Panc1 (cell line): ENCODE measurements around the gene IQGAP1. TPM values are rescaled to one million over a fixed set of nuclear protein-coding genes. Genes with fewer than 3 reads are reported as not detected.

ENCODE experiments used
- ATAC-seq: fragments of 200-7000 bp; cut with Tn5 transposase; 2 replicates; pipeline ENCODE4 v1.9.1; 2020; ENCODE audit warnings: mild to moderate bottlenecking, moderate library complexity
- BruUV-seq: library from RNA; stranded (reverse); fragments of 400-500 nt; replicated peaks from 2 replicates; lab custom pipeline; 2021; lab: Mats Ljungman, UMichigan
- CTCF ChIA-PET: fragments of 300-600 bp; sonication (Branson Sonifier 250); formaldehyde crosslinking; loops from one replicate; lab custom pipeline; 2022; ENCODE audit warnings: antibody characterized with exemption; lab: Charles Lee
- POLR2A ChIA-PET: fragments of 300-600 bp; sonication (Branson Sonifier 250); formaldehyde crosslinking; loops from one replicate; lab custom pipeline; 2022; ENCODE audit warnings: antibody characterized with exemption; lab: Charles Lee
- DNase-seq: peaks from one replicate; pipeline ENCODE4 v3.0.0-alpha.2; 2010; ENCODE audit warnings: low read depth, low spot score
- H3K27ac ChIP-seq: 2 replicates; pipeline ENCODE4 v1.5.1; 2011; ENCODE audit warnings: mild to moderate bottlenecking, low read length, inconsistent platforms
- H3K27me3 ChIP-seq: fragments of 200-500 bp; sonication (Bioruptor generic); 2 replicates; pipeline ENCODE4 v1.6.0; 2014; ENCODE audit warnings: low read length, inconsistent platforms; ENCODE audit not compliant: control insufficient read depth, insufficient read depth
- H3K36me3 ChIP-seq: fragments of 200-500 bp; sonication (Bioruptor generic); 2 replicates; pipeline ENCODE4 v1.5.1; 2014; ENCODE audit warnings: inconsistent platforms, mild to moderate bottlenecking, low read length, moderate library complexity; ENCODE audit not compliant: control insufficient read depth, insufficient read depth
- H3K4me1 ChIP-seq: 2 replicates; pipeline ENCODE4 v1.5.1; 2011; ENCODE audit warnings: inconsistent platforms, mild to moderate bottlenecking, low read length, moderate library complexity; ENCODE audit not compliant: control insufficient read depth, insufficient read depth
- H3K4me3 ChIP-seq, 2 experiments: 2 replicates each; pipeline ENCODE4 v1.5.1; 2011 to 2012; ENCODE audit warnings: low read depth in 2 of 2, low read length in 2 of 2, mild to moderate bottlenecking in 2 of 2, inconsistent platforms in 1 of 2, moderate library complexity in 1 of 2
- H3K9me3 ChIP-seq: fragments of 200-500 bp; sonication (Bioruptor generic); 2 replicates; pipeline ENCODE4 v1.5.1; 2014; ENCODE audit warnings: low read depth, mild to moderate bottlenecking, inconsistent platforms, low read length, moderate library complexity; ENCODE audit not compliant: control insufficient read depth, insufficient read depth
- CTCF ChIP-seq: fragments of 450-650 bp; IDR thresholded peaks from 2 replicates; pipeline ENCODE4 v1.5.1; 2017; ENCODE audit warnings: mild to moderate bottlenecking
- POLR2AphosphoS5 ChIP-seq: IDR thresholded peaks from 2 replicates; pipeline ENCODE4 v1.6.1; 2012; ENCODE audit warnings: mild to moderate bottlenecking, low read depth, low read length, moderate library complexity
- REST ChIP-seq, 2 experiments: IDR thresholded peaks; 2 replicates each; pipeline ENCODE4 v1.6.1; 2011 to 2012; ENCODE audit warnings: low read depth in 2 of 2, control low read depth in 1 of 2, low read length in 1 of 2, mild to moderate bottlenecking in 1 of 2, moderate library complexity in 1 of 2; ENCODE audit not compliant: insufficient read depth in 1 of 2
- SIN3A ChIP-seq: IDR thresholded peaks from 2 replicates; pipeline ENCODE4 v1.6.1; 2012; ENCODE audit warnings: low read depth, mild to moderate bottlenecking, low read length, moderate library complexity, borderline replicate concordance; ENCODE audit not compliant: insufficient read depth
- TCF7L2 ChIP-seq: IDR thresholded peaks from 2 replicates; pipeline ENCODE4 v1.6.1; 2011; ENCODE audit warnings: mild to moderate bottlenecking, low read depth, low read length, inconsistent platforms
- in situ Hi-C: cut with HindIII; loops from 2 replicates; pipeline ENCODE4 v1.10.0; 2016; ENCODE audit warnings: low sequenced_read_pairs, low pct_unique_long_range_greater_than_20kb
- intact Hi-C: fragments of 100-400 bp; cut with micrococcal nuclease; formaldehyde crosslinking; loops from one replicate; pipeline ENCODE4 v1.10.0; 2022; ENCODE audit not compliant: unreplicated experiment
- total RNA-seq: library from RNA; stranded (reverse); gene quantifications from one replicate; pipeline ENCODE4 v1.2.1, GENCODE V29; 2021; ENCODE audit not compliant: unreplicated experiment

IQGAP1 gene
- total RNA-seq, 1 experiment from 2014 or later, result 228 TPM

DNA sequence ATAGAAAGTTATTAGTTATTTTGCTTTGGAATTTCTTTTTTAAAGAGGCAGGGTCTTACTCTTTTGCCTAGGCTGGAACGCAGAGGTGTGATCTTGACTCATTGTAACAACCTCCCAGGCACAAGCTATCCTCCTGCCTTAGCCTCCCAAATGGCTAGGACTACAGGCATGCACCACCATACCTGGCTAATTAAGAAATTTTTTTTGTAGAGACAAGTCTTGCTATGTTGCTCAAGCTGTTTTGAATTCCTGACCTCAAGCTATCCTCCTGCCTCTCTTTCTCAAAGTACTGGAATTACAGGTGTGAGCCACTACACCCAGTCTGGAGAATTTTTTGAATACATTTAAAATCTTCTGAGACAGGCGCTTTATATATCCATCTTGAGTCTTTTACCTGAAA, 49.5 kb downstream of the IQGAP1 start:
- no peaks in the 10 kb centered on the region for H3K4me1 ChIP-seq
- intact Hi-C loops, result no loop called here
- DNase-seq (no peak), ATAC-seq (no peak)
- ChIA-PET POLR2A (no interaction called here), CTCF (no interaction called here)
- peaks cover 32% of the 10 kb centered on the region for H3K36me3 ChIP-seq
- H3K4me3 ChIP-seq, result no peak overlapping the region
- H3K27me3 ChIP-seq, result no peaks in the 10 kb centered on the region
- no peak for TF ChIP-seq POLR2AphosphoS5
- no peak for TF ChIP-seq SIN3A
- no peak for TF ChIP-seq REST (IDR thresholded peaks at IDR 0.05; ENCODE audit: insufficient read depth in 1 of 2, low read depth in 2 of 2, low read length in 1 of 2)
- no peak for TF ChIP-seq TCF7L2
- TF ChIP-seq CTCF, result no peak
- BruUV-seq, result no TSS peak
- no peaks in the 10 kb centered on the region for H3K9me3 ChIP-seq
- H3K27ac ChIP-seq, result no peak overlapping the region
- in situ Hi-C loops, result no loop called here

DNA sequence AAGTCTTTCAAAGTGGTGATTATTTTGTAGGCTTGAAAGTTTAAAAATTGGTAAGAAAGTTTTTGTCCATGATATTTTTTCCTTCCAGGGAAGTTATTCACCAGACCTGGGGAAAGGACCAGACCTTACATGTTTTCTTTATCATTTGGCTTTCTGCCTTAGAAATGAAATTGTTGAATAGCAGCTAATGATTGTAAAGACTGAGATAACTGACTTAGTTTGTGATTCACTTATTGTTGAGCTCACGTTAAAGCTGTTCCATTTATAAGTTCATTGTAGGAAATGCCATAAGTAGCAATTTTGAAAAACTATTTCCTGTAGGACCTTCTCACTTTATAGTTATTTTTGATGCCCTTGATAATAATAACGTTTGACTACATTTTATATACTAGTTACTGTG, 51.9 kb downstream of the IQGAP1 start:
- ChIA-PET CTCF (no interaction called here), POLR2A (interaction anchor here (1.0 kb wide), 1 partner anchor 8 kb away, joined by 3 read pairs; no protein-coding TSS in a partner anchor)
- no peaks in the 10 kb centered on the region for H3K9me3 ChIP-seq
- H3K4me1 ChIP-seq, result no peaks in the 10 kb centered on the region
- no peak overlapping the region for H3K27ac ChIP-seq
- in situ Hi-C loops, result no loop called here
- intact Hi-C loops, result no loop called here
- no peak for DNase-seq
- TF ChIP-seq POLR2AphosphoS5, result no peak
- peaks cover 27% of the 10 kb centered on the region for H3K36me3 ChIP-seq
- BruUV-seq, result no TSS peak
- no peaks in the 10 kb centered on the region for H3K27me3 ChIP-seq
- H3K4me3 ChIP-seq, result no peak overlapping the region
- ATAC-seq, result no peak

GRCh38 chr15:90441027-90441426, 53.0 kb downstream of the IQGAP1 start:
- no peaks in the 10 kb centered on the region for H3K4me1 ChIP-seq
- H3K27me3 ChIP-seq, result no peaks in the 10 kb centered on the region
- TF ChIP-seq SIN3A (no peak), POLR2AphosphoS5 (no peak), TCF7L2 (no peak), CTCF (no peak), REST (IDR thresholded peaks at IDR 0.05; ENCODE audit: insufficient read depth in 1 of 2, low read depth in 2 of 2, low read length in 1 of 2) (no peak)
- H3K27ac ChIP-seq, result no peak overlapping the region
- peaks cover 32% of the 10 kb centered on the region for H3K36me3 ChIP-seq
- ChIA-PET POLR2A (interaction anchor here (0.7 kb wide), 1 partner anchor 83 kb away, joined by 5 read pairs; no protein-coding TSS in a partner anchor), CTCF (no interaction called here)
- DNase-seq, result no peak
- BruUV-seq, result no TSS peak
- ATAC-seq, result no peak
- no peak overlapping the region for H3K4me3 ChIP-seq
- intact Hi-C loops, result no loop called here
- in situ Hi-C loops, result no loop called here
- H3K9me3 ChIP-seq, result no peaks in the 10 kb centered on the region
